ENCODE results near the gene SDCBP2.

The SDCBP2 gene

GRCh38 chr20:1281279-1282057, 47.5 kb downstream of the SDCBP2 start:
- TF ChIP-seq GATA1 (IDR thresholded peaks at IDR 0.05; ENCODE audit: low read depth, low read length) (no peak), POLR2A (IDR thresholded peaks at IDR 0.05; ENCODE audit: low read length) (no peak)
- DNase-seq: no peak

- TF ChIP-seq POLR2A (IDR thresholded peaks at IDR 0.05; ENCODE audit: low read length): no peak
- TF ChIP-seq GATA1 (IDR thresholded peaks at IDR 0.05; ENCODE audit: low read depth, low read length): no peak
- no peak for DNase-seq
These were observed 48.5 kb downstream of the SDCBP2 start for GRCh38 chr20:1280195-1281102.

- DNase-seq: no peak
- TF ChIP-seq GATA1 (IDR thresholded peaks at IDR 0.05; ENCODE audit: low read depth, low read length): no peak
- TF ChIP-seq POLR2A (IDR thresholded peaks at IDR 0.05; ENCODE audit: low read length): no peak
These were observed 49.9 kb downstream of the SDCBP2 start for GRCh38 chr20:1278993-1279392.

GRCh38 chr20:1277529-1278322, 51.2 kb downstream of the SDCBP2 start:
- TF ChIP-seq POLR2A (IDR thresholded peaks at IDR 0.05; ENCODE audit: low read length) (no peak), GATA1 (IDR thresholded peaks at IDR 0.05; ENCODE audit: low read depth, low read length) (no peak)
- DNase-seq: no peak

GRCh38 chr20:1275919-1276318, 53.0 kb downstream of the SDCBP2 start:
- TF ChIP-seq GATA1 (IDR thresholded peaks at IDR 0.05; ENCODE audit: low read depth, low read length): no peak
- no peak for TF ChIP-seq POLR2A (IDR thresholded peaks at IDR 0.05; ENCODE audit: low read length)
- DNase-seq: no peak

GRCh38 chr20:1274485-1275311, 54.2 kb downstream of the SDCBP2 start:
- TF ChIP-seq POLR2A (IDR thresholded peaks at IDR 0.05; ENCODE audit: low read length) (no peak), GATA1 (IDR thresholded peaks at IDR 0.05; ENCODE audit: low read depth, low read length) (no peak)
- DNase-seq: no peak

- TF ChIP-seq POLR2A (IDR thresholded peaks at IDR 0.05; ENCODE audit: low read length): no peak
- TF ChIP-seq GATA1 (IDR thresholded peaks at IDR 0.05; ENCODE audit: low read depth, low read length): no peak
- no peak for DNase-seq
These were observed 55.6 kb downstream of the SDCBP2 start for GRCh38 chr20:1273366-1273765.

- DNase-seq: no peak
- TF ChIP-seq GATA1 (IDR thresholded peaks at IDR 0.05; ENCODE audit: low read depth, low read length): no peak
- TF ChIP-seq POLR2A (IDR thresholded peaks at IDR 0.05; ENCODE audit: low read length): no peak
These were observed 56.4 kb downstream of the SDCBP2 start for GRCh38 chr20:1272368-1273100.

GRCh38 chr20:1269850-1270249, 59.1 kb downstream of the SDCBP2 start:
- TF ChIP-seq GATA1 (IDR thresholded peaks at IDR 0.05; ENCODE audit: low read depth, low read length) (no peak), POLR2A (IDR thresholded peaks at IDR 0.05; ENCODE audit: low read length) (no peak)
- no peak for DNase-seq

- TF ChIP-seq GATA1 (IDR thresholded peaks at IDR 0.05; ENCODE audit: low read depth, low read length) (no peak), POLR2A (IDR thresholded peaks at IDR 0.05; ENCODE audit: low read length) (no peak)
- DNase-seq: no peak
These were observed 59.7 kb downstream of the SDCBP2 start for GRCh38 chr20:1269235-1269634.

GRCh38 chr20:1267809-1268374, 61.0 kb downstream of the SDCBP2 start:
- no peak for TF ChIP-seq GATA1 (IDR thresholded peaks at IDR 0.05; ENCODE audit: low read depth, low read length)
- no peak for TF ChIP-seq POLR2A (IDR thresholded peaks at IDR 0.05; ENCODE audit: low read length)
- no peak for DNase-seq

- DNase-seq: no peak
- TF ChIP-seq POLR2A (IDR thresholded peaks at IDR 0.05; ENCODE audit: low read length) (no peak), GATA1 (IDR thresholded peaks at IDR 0.05; ENCODE audit: low read depth, low read length) (no peak)
These were observed 61.8 kb downstream of the SDCBP2 start for GRCh38 chr20:1267161-1267560.
